Measurements from ENCODE around the gene FGFR1OP2. TPM values are rescaled to one million over a fixed set of nuclear protein-coding genes. Genes with fewer than 3 reads are reported as not detected.

The FGFR1OP2 gene
- total RNA-seq, 1 experiment from 2014 or later: 77.0 TPM

- DNase-seq (ENCODE audit: low read depth in 1 of 2, low spot score in 2 of 2): no peak
- Histone ChIP-seq H3K4me1 (replicated peaks) (no peaks in the 10 kb centered on the region), H3K27me3 (replicated peaks) (no peaks in the 10 kb centered on the region), H3K4me3 (no peak overlapping the region), H3K36me3 (peaks cover 48% of the 10 kb centered on the region), H3K9me3 (replicated peaks) (no peaks in the 10 kb centered on the region), H3K27ac (no peak overlapping the region)
These were observed 25.1 kb downstream of the FGFR1OP2 start for GRCh38 chr12:26963413-26963812.

DNA sequence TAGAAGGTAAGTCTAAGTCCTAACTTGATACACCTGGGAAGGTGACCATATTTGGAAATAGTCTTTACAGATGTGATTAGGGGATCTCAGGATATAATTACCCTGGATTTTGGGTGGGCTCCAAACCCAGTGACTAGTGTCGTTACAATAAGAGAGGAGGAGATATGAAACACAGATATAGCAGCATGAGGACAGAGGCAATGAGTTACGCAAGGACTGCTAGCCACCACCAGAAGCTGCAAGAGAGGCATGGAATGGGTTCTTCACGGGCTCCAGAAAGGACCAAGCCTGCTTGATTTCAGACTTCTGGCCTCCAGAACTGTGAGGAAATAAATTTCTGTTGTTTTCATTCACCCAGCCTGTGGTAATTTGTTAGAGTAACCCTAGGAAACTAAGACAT, 28.6 kb downstream of the FGFR1OP2 start:
- Histone ChIP-seq H3K9me3 (replicated peaks) (no peaks in the 10 kb centered on the region), H3K4me1 (replicated peaks) (no peaks in the 10 kb centered on the region), H3K36me3 (peaks cover 22% of the 10 kb centered on the region), H3K27ac (no peak overlapping the region), H3K27me3 (replicated peaks) (no peaks in the 10 kb centered on the region), H3K4me3 (no peak overlapping the region)
- DNase-seq (ENCODE audit: low read depth in 1 of 2, low spot score in 2 of 2): no peak

- no peak for DNase-seq (ENCODE audit: low read depth in 1 of 2, low spot score in 2 of 2)
- Histone ChIP-seq H3K4me3 (no peak overlapping the region), H3K4me1 (replicated peaks) (no peaks in the 10 kb centered on the region), H3K27ac (no peak overlapping the region), H3K9me3 (replicated peaks) (no peaks in the 10 kb centered on the region), H3K36me3 (peaks cover 19% of the 10 kb centered on the region), H3K27me3 (replicated peaks) (no peaks in the 10 kb centered on the region)
These were observed 31.9 kb downstream of the FGFR1OP2 start for GRCh38 chr12:26970136-26970535.

- Histone ChIP-seq H3K36me3 (peaks cover 17% of the 10 kb centered on the region), H3K27ac (no peak overlapping the region), H3K9me3 (replicated peaks) (no peaks in the 10 kb centered on the region), H3K4me1 (replicated peaks) (no peaks in the 10 kb centered on the region), H3K27me3 (replicated peaks) (no peaks in the 10 kb centered on the region), H3K4me3 (no peak overlapping the region)
- no peak for DNase-seq (ENCODE audit: low read depth in 1 of 2, low spot score in 2 of 2)
These were observed 33.7 kb downstream of the FGFR1OP2 start for GRCh38 chr12:26971963-26972362.

- H3K4me1 ChIP-seq (replicated peaks): no peaks in the 10 kb centered on the region
- no peaks in the 10 kb centered on the region for H3K9me3 ChIP-seq (replicated peaks)
- H3K27ac ChIP-seq: no peak overlapping the region
- peaks cover 16% of the 10 kb centered on the region for H3K36me3 ChIP-seq
- no peak overlapping the region for H3K4me3 ChIP-seq
- no peak for DNase-seq (ENCODE audit: low read depth in 1 of 2, low spot score in 2 of 2)
- H3K27me3 ChIP-seq (replicated peaks): no peaks in the 10 kb centered on the region
These were observed 38.4 kb downstream of the FGFR1OP2 start for GRCh38 chr12:26976687-26977086.

DNA sequence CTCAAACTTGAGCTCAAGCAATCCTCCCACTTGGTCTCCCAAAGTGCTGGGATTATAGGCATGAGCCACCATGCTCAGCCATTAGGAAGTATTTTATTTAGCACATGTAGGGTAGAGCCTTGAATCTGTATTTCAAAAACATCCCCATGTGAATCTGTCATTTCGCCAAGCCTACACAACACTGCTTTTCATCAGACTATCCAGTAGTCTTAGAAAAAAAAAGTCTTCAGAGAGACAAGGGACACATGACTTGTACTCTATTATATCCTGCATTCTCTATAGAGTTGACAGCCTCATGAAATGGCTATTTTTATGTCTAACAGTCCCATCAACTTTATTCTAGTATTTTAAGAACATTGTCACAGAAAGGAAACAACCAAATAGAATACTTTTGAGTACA, 40.5 kb downstream of the FGFR1OP2 start:
- H3K9me3 ChIP-seq (replicated peaks): no peaks in the 10 kb centered on the region
- no peak for DNase-seq (ENCODE audit: low read depth in 1 of 2, low spot score in 2 of 2)
- H3K36me3 ChIP-seq: peaks cover 10% of the 10 kb centered on the region; the same call in 1 of the 2 replicates
- H3K4me1 ChIP-seq (replicated peaks): no peaks in the 10 kb centered on the region
- H3K27ac ChIP-seq: no peak overlapping the region
- H3K27me3 ChIP-seq (replicated peaks): no peaks in the 10 kb centered on the region
- no peak overlapping the region for H3K4me3 ChIP-seq

- no peak for DNase-seq (ENCODE audit: low read depth in 1 of 2, low spot score in 2 of 2)
- no peak overlapping the region for H3K4me3 ChIP-seq
- no peaks in the 10 kb centered on the region for H3K4me1 ChIP-seq (replicated peaks)
- H3K27ac ChIP-seq: no peak overlapping the region
- no peaks in the 10 kb centered on the region for H3K27me3 ChIP-seq (replicated peaks)
- 0 out of 2 replicates have a peak, but pooled peaks cover 3% of the 10 kb centered on the region for H3K36me3 ChIP-seq
- no peaks in the 10 kb centered on the region for H3K9me3 ChIP-seq (replicated peaks)
These were observed 41.5 kb downstream of the FGFR1OP2 start for GRCh38 chr12:26979733-26980132.

- Histone ChIP-seq H3K4me1 (replicated peaks) (peaks cover 5% of the 10 kb centered on the region; the same call in 1 of the 2 replicates), H3K27me3 (replicated peaks) (no peaks in the 10 kb centered on the region), H3K36me3 (0 out of 2 replicates have a peak, but pooled peaks cover 6% of the 10 kb centered on the region), H3K4me3 (no peak overlapping the region), H3K27ac (no peak overlapping the region), H3K9me3 (replicated peaks) (no peaks in the 10 kb centered on the region)
- DNase-seq (ENCODE audit: low read depth in 1 of 2, low spot score in 2 of 2): no peak
These were observed 44.6 kb downstream of the FGFR1OP2 start for GRCh38 chr12:26982866-26983265.

DNA sequence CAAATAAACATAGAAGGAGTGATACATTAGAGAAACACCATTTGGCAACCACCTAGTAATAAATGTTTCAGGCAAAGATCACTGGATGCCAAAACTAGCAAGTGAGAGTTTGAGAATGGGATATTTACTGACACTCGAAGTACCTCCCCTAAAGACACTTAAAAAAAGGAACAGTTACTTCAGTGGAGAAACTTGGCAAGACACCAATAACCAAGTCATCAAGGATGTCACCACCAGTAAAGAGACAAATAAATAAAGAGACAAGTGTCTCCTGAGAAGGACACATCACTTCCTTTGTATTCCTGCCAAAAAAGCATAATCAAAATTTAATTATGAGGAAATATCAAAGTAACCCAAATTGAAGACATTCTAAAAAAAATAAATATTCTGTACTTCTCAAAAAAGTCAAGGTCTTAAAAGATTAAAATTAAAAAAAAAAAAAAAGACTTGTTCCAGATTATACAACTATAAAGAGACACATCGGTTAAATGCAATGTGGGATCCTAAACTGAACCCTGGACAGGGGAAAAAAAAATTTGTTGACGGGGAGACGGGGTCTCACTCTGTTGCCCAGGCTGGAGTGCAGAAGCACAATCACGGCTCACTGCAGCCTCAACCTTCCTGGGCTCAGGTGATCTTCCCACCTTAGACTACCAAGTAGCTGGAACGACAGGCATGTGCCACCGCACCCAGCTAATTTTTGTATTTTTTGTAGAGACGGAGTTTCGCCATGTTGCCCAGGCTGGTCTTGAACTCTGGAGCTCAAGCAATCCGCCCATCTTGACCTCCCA, 49.6 kb downstream of the FGFR1OP2 start:
- H3K27me3 ChIP-seq (replicated peaks): no peaks in the 10 kb centered on the region
- H3K9me3 ChIP-seq (replicated peaks): no peaks in the 10 kb centered on the region
- H3K4me3 ChIP-seq: no peak overlapping the region
- no peak overlapping the region for H3K27ac ChIP-seq
- peaks cover 9% of the 10 kb centered on the region for H3K36me3 ChIP-seq
- H3K4me1 ChIP-seq (replicated peaks): peaks cover 5% of the 10 kb centered on the region; the same call in 1 of the 2 replicates
- DNase-seq (ENCODE audit: low read depth in 1 of 2, low spot score in 2 of 2): peak in 1 of 2 experiments; percentile 29

- no peak for DNase-seq (ENCODE audit: low read depth in 1 of 2, low spot score in 2 of 2)
- no peak overlapping the region for H3K4me3 ChIP-seq
- no peaks in the 10 kb centered on the region for H3K27me3 ChIP-seq (replicated peaks)
- H3K9me3 ChIP-seq (replicated peaks): no peaks in the 10 kb centered on the region
- peaks cover 15% of the 10 kb centered on the region for H3K36me3 ChIP-seq
- H3K27ac ChIP-seq: no peak overlapping the region
- H3K4me1 ChIP-seq (replicated peaks): peaks cover 5% of the 10 kb centered on the region; the same call in 1 of the 2 replicates
These were observed 50.4 kb downstream of the FGFR1OP2 start for GRCh38 chr12:26988703-26989102.

DNA sequence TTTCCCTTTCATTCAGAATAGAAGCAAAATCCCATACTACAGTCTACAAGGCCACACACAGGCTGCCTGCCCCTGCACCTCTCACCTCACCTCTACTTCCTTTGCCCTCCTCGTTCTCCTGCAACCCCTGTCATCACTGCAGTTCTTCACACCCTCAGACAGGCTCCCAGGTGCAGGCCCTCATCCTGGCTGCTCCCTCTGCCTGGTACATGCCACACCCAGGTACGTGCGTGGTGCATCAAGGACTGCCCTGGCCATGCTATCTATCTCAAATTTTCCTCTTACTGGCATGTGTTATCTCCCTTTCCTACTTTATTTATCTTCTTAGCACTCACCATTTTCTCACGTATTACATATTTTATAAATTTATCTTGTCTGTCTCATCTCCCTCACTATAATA, 51.6 kb downstream of the FGFR1OP2 start:
- Histone ChIP-seq H3K4me1 (replicated peaks) (peaks cover 5% of the 10 kb centered on the region; the same call in 1 of the 2 replicates), H3K27ac (no peak overlapping the region), H3K9me3 (replicated peaks) (no peaks in the 10 kb centered on the region), H3K36me3 (peaks cover 21% of the 10 kb centered on the region), H3K4me3 (no peak overlapping the region), H3K27me3 (replicated peaks) (no peaks in the 10 kb centered on the region)
- no peak for DNase-seq (ENCODE audit: low read depth in 1 of 2, low spot score in 2 of 2)

DNA sequence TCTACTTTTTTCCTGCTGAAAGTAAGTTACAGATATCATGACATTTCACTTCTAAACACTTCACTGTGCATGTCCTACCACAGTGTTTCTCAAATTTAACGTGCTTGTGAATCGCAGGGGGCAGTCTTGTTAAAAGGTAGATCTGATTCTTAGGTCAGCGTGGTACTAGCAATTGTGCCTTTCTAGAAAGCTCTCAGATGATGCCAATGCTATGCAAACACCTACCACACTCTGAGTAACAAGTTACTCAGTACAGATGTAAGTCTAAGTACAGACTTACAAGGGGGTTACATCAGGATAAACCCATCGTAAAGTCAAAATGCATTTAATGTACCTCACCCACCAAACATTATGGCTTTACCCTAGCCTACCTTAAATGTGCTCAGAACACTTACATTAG, 53.6 kb downstream of the FGFR1OP2 start:
- Histone ChIP-seq H3K4me3 (no peak overlapping the region), H3K27ac (no peak overlapping the region), H3K27me3 (replicated peaks) (no peaks in the 10 kb centered on the region), H3K9me3 (replicated peaks) (no peaks in the 10 kb centered on the region), H3K4me1 (replicated peaks) (peaks cover 5% of the 10 kb centered on the region; the same call in 1 of the 2 replicates), H3K36me3 (peaks cover 28% of the 10 kb centered on the region)
- no peak for DNase-seq (ENCODE audit: low read depth in 1 of 2, low spot score in 2 of 2)

DNA sequence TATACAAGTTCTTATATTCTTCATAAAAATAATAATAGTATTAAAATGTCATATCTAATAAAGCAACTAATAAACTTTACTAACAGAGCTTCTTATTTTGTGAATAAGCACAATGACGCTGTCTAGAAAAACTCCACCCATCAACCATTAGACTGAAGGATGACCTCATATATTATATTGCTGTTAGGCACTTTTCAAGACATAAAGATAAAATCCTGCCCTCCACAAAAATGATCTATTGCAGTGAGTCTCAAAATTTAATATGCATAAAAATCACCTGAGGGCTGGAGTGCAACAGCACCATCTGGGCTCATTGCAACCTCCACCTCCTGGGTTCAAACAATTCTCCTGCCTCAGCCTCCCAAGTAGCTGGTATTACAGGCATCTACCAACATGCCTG, 55.8 kb downstream of the FGFR1OP2 start:
- no peaks in the 10 kb centered on the region for H3K4me1 ChIP-seq (replicated peaks)
- H3K36me3 ChIP-seq: peaks cover 30% of the 10 kb centered on the region
- DNase-seq (ENCODE audit: low read depth in 1 of 2, low spot score in 2 of 2): no peak
- no peaks in the 10 kb centered on the region for H3K27me3 ChIP-seq (replicated peaks)
- no peak overlapping the region for H3K27ac ChIP-seq
- H3K9me3 ChIP-seq (replicated peaks): no peaks in the 10 kb centered on the region
- H3K4me3 ChIP-seq: no peak overlapping the region

- no peak overlapping the region for H3K27ac ChIP-seq
- no peaks in the 10 kb centered on the region for H3K27me3 ChIP-seq (replicated peaks)
- H3K9me3 ChIP-seq (replicated peaks): no peaks in the 10 kb centered on the region
- no peak for DNase-seq (ENCODE audit: low read depth in 1 of 2, low spot score in 2 of 2)
- H3K4me3 ChIP-seq: no peak overlapping the region
- H3K36me3 ChIP-seq: peaks cover 27% of the 10 kb centered on the region
- no peaks in the 10 kb centered on the region for H3K4me1 ChIP-seq (replicated peaks)
These were observed 57.4 kb downstream of the FGFR1OP2 start for GRCh38 chr12:26995706-26996105.

All from SJSA1 (cell line).